Memory B cell (primary cell): ENCODE measurements around the gene MAN1A1.
A peak's percentile ranks its signal among the peaks of the same experiment; 100 is the strongest.

Source experiments
- ATAC-seq: fragments of 150-1000 bp; cut with Tn5 transposase; 2 replicates; pipeline ENCODE4 v1.10.0; 2021; ENCODE audit warnings: low read depth, mild to moderate bottlenecking, moderate library complexity
- DNase-seq, 2 donors: peaks; one replicate each; pipeline ENCODE4 v3.0.0; 2022; ENCODE audit warnings: low spot score in 2 of 2
- H3K27ac Mint-ChIP-seq: one replicate; pipeline ENCODE4 v1.8.0; 2022; ENCODE audit warnings: mild to moderate bottlenecking, moderate library complexity, mixed read lengths
- H3K27me3 Mint-ChIP-seq: one replicate; pipeline ENCODE4 v1.8.0; 2022; ENCODE audit warnings: mixed read lengths
- H3K36me3 Mint-ChIP-seq: one replicate; pipeline ENCODE4 v1.8.0; 2022; ENCODE audit warnings: mild to moderate bottlenecking, mixed read lengths
- H3K4me1 Mint-ChIP-seq: one replicate; pipeline ENCODE4 v1.8.0; 2022; ENCODE audit warnings: mixed read lengths
- H3K4me3 Mint-ChIP-seq: one replicate; pipeline ENCODE4 v1.8.0; 2022; ENCODE audit warnings: mild to moderate bottlenecking, moderate library complexity, mixed read lengths
- H3K9me3 Mint-ChIP-seq: one replicate; pipeline ENCODE4 v1.8.0; 2022; ENCODE audit warnings: mixed read lengths

Gene MAN1A1

DNA sequence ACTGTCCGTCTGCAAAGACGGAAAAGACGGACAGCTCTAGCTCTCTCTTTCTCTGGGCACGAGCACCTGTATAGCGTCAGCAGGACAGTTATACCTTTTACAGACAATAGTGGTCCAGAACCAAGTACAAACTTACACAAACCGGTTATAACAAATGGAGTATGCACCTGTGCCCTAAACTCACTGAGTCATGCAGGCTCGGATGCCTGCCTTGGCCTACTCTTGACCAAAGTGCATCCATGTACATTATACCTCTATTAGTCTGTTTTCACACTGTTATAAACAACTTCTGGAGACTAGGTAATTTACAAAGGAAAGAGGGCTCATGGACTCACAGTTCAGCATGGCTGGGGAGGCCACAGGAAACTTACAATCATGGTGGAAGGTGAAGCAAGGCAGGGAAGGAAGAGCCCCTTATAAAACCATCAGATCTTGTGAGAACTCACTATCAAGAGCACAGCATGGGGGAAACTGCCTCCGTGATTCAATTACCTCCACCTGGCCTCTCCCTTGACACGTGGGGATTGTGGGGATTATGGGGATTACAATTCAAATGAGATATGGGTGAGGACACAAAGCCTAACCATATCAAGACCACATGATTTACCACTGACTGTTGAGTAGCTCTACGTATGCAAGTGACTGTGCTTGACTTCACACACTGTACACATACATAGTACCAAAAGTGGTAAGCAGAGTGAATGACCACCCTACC, 23.1 kb downstream of the MAN1A1 start:
- DNase-seq (no peak), ATAC-seq (no peak)
- H3K9me3 Mint-ChIP-seq = no peaks in the 10 kb centered on the region
- H3K27ac Mint-ChIP-seq = no peak overlapping the region
- H3K36me3 Mint-ChIP-seq = peaks cover 8% of the 10 kb centered on the region
- peaks cover 11% of the 10 kb centered on the region for H3K4me1 Mint-ChIP-seq
- H3K27me3 Mint-ChIP-seq = no peaks in the 10 kb centered on the region
- H3K4me3 Mint-ChIP-seq = no peak overlapping the region

DNA sequence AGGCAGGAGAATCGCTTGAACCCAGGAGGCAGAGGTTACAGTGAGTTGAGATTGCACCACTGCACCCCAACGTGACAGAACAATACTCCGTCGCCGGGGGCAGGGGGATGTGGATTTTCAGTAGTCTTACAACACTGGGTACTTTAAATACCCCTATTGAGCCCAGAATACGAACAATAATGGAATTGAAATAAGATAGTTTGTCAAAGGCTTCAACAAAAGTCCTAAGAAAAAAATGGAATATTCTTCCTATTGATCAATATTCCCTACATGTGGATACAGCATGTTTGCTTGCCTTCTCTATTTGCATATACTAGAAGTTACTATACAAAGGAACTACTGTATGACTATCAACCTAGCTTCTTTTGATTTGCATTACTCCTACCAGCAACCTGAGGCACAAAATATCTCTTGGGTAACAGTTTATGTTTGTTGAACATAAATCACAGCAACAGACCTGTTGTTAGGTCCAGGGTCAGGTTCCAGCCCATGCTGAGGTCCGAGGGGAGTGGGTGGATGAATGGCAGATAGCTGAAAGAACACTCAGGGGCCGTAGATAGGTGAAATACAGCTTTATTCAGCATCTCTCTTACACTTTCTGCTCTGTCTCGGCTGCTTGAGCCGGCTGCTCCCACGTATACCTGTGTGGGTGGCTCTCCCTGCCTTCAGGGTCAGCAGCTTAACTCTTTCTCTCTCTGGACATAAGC, 23.8 kb downstream of the MAN1A1 start:
- no peak for DNase-seq
- H3K27me3 Mint-ChIP-seq = no peaks in the 10 kb centered on the region
- H3K27ac Mint-ChIP-seq = no peak overlapping the region
- H3K9me3 Mint-ChIP-seq = no peaks in the 10 kb centered on the region
- H3K4me3 Mint-ChIP-seq = no peak overlapping the region
- peaks cover 10% of the 10 kb centered on the region for H3K4me1 Mint-ChIP-seq
- peaks cover 8% of the 10 kb centered on the region for H3K36me3 Mint-ChIP-seq
- ATAC-seq = no peak

DNA sequence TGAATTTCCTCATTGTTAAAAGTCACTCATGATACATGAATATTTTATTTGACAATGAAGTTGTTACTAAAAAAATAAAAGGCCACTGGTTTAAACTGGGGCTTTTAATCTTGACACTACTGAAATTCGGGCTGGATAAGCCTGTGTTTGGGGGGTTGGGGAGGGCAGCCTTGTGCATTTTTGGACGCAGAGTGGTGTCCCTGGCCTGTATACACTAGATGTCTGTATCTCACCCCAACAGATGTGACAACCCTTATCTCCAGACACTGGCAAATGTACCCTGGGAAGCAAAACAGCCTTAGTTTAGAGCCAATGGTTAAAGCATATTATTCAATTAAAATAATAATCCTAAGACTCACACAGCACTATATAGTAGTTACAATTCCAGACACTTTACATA, 24.8 kb downstream of the MAN1A1 start:
- H3K9me3 Mint-ChIP-seq = no peaks in the 10 kb centered on the region
- DNase-seq (no peak), ATAC-seq (no peak)
- no peak overlapping the region for H3K4me3 Mint-ChIP-seq
- no peaks in the 10 kb centered on the region for H3K27me3 Mint-ChIP-seq
- H3K4me1 Mint-ChIP-seq = peaks cover 2% of the 10 kb centered on the region
- peak overlapping the region; percentile 57 for H3K27ac Mint-ChIP-seq
- H3K36me3 Mint-ChIP-seq = peaks cover 6% of the 10 kb centered on the region

DNA sequence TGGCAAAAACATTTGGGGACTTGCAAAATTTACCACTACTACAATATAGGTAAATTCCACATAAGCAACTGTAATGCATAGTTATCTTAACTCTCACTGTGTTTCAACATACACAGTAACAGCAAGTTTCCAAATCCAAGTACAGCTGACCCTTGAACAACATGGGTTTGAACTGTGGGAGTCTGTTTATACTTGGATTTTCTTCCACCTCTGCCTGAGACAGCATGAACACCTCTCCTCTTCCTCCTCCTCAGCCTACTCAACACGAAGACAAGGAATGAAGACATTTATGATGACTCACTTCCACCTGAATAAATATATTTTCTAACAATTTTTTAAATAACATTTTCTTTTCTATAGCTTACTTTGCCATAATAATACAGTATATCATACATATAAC, 25.6 kb downstream of the MAN1A1 start:
- peaks cover 6% of the 10 kb centered on the region for H3K36me3 Mint-ChIP-seq
- no peak overlapping the region for H3K4me3 Mint-ChIP-seq
- peaks cover 2% of the 10 kb centered on the region for H3K4me1 Mint-ChIP-seq
- ATAC-seq = no peak
- H3K9me3 Mint-ChIP-seq = no peaks in the 10 kb centered on the region
- H3K27ac Mint-ChIP-seq = no peak overlapping the region
- DNase-seq = no peak
- H3K27me3 Mint-ChIP-seq = no peaks in the 10 kb centered on the region

DNA sequence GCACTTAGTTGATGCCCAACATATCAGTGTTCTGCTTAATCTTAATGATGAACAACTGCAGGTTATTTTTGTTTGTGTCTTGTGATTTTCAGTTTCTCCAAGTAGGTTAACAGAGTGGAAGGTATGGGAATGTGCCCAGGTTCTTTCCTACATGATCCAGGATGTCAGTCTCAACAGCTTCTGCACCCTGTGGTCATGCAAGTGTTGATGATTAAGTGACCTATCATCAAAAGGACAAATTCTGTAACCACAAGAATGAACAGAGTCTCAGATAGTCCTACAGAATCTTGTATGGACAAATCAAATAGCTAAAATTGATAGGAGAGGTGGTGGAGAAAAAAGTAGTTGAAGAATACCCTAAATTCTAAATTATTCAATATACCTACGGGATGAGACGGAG, 26.1 kb downstream of the MAN1A1 start:
- Mint-ChIP-seq H3K4me3 (no peak overlapping the region), H3K27me3 (no peaks in the 10 kb centered on the region), H3K27ac (no peak overlapping the region), H3K4me1 (peaks cover 2% of the 10 kb centered on the region), H3K9me3 (no peaks in the 10 kb centered on the region), H3K36me3 (peaks cover 6% of the 10 kb centered on the region)
- ATAC-seq = no peak
- DNase-seq = no peak

DNA sequence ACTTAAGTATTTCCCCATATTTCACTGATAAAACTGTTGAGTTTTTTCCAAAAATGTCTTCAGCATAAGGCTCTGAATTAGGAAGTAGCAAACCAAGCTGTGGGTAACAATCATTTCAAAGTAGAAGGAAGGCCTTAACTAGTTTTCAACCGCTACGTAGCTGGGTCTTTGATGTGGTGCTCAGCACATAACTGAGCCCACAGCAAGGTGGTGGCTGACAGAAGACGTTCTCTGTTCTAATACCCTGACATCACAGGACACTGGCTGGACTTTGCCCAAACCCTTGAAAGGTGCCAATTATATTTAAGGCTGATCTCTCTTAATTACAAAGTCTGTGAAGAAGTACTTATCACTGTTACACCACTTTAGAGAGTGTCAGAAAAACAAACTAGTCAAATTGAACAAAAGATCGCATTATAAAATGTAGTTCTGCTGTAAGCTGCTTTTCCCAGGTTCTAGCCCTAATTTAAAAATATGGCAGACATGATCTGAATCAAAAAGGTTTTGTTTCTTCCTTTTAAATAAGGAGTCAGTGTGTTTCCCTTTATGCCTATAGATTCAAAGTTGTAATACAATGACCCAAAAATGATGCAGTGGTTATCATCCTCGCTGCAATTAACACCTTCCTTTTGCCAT, 26.7 kb downstream of the MAN1A1 start:
- DNase-seq (no peak), ATAC-seq (no peak)
- H3K36me3 Mint-ChIP-seq = peaks cover 4% of the 10 kb centered on the region
- peaks cover 2% of the 10 kb centered on the region for H3K4me1 Mint-ChIP-seq
- H3K27me3 Mint-ChIP-seq = no peaks in the 10 kb centered on the region
- H3K4me3 Mint-ChIP-seq = no peak overlapping the region
- H3K9me3 Mint-ChIP-seq = no peaks in the 10 kb centered on the region
- H3K27ac Mint-ChIP-seq = no peak overlapping the region

DNA sequence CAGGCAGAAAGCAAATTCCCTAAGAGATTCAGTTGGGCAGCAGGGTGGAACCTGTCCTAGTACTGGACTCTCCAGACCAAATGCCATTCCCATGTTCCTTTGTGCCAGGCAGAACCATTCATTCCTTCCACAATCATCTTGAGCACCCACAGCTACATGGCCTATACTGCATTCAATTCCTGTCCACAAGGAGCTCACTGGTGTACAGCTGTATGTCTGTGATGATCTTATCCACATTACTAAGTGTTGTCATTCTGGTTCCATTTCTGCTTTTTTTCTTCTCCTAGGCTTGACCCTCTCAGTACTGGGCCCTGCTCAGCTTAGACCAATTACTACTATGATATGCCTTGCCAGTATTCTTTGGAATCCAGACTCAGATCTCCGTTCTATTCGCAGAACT, 27.5 kb downstream of the MAN1A1 start:
- peaks cover 4% of the 10 kb centered on the region for H3K36me3 Mint-ChIP-seq
- H3K9me3 Mint-ChIP-seq = no peaks in the 10 kb centered on the region
- H3K4me3 Mint-ChIP-seq = no peak overlapping the region
- no peak for DNase-seq
- ATAC-seq = no peak
- no peak overlapping the region for H3K27ac Mint-ChIP-seq
- no peaks in the 10 kb centered on the region for H3K27me3 Mint-ChIP-seq
- H3K4me1 Mint-ChIP-seq = peaks cover 2% of the 10 kb centered on the region

DNA sequence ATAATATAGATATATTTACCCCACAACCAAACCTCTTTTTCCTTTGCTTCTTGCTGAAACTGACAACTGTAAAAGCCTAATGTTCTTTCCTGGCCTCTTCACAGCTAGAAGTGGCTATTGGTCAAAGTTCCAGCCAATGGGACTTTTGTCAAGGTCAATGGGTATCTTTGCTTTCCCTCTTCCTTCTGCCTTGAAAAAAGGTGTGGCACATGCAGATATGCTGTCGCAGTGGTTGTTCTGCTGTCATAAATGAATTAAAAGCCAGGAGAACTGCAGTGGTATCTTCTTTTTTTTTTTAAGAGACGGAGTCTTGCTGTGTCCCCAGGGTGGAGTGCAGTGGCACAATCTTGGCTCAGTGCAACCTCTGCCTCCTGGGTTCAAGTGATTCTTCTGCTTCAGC, 29.9 kb downstream of the MAN1A1 start:
- Mint-ChIP-seq H3K36me3 (no peaks in the 10 kb centered on the region), H3K9me3 (no peaks in the 10 kb centered on the region), H3K27me3 (no peaks in the 10 kb centered on the region)

DNA sequence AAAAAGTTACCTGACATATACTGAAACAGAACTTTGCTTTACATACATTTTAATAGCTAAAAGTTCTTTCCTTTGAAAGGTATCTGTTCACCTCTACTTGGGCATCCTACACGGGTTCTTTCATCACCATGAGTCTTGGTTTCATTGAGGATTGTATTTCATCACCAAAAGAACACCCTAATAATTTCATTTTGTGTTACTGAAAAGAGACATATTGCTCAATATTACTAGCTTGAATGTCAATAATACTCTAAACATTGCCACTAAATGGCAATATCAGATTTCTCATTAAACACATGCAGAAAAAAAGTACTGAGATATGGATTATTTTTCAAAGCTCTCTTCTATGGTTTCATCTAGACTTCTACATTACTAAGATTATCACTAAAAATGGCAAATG, 30.8 kb downstream of the MAN1A1 start:
- no peak overlapping the region for H3K4me3 Mint-ChIP-seq
- no peak overlapping the region for H3K27ac Mint-ChIP-seq
- no peak for ATAC-seq
- H3K27me3 Mint-ChIP-seq = no peaks in the 10 kb centered on the region
- DNase-seq = no peak
- H3K4me1 Mint-ChIP-seq = peaks cover 13% of the 10 kb centered on the region
- H3K9me3 Mint-ChIP-seq = no peaks in the 10 kb centered on the region
- H3K36me3 Mint-ChIP-seq = no peaks in the 10 kb centered on the region

More for the DNA sequence above, 29.9 kb downstream of the MAN1A1 start:
- ATAC-seq (no peak), DNase-seq (no peak)
- Mint-ChIP-seq H3K4me3 (no peak overlapping the region), H3K4me1 (peaks cover 4% of the 10 kb centered on the region), H3K27ac (no peak overlapping the region)

DNA sequence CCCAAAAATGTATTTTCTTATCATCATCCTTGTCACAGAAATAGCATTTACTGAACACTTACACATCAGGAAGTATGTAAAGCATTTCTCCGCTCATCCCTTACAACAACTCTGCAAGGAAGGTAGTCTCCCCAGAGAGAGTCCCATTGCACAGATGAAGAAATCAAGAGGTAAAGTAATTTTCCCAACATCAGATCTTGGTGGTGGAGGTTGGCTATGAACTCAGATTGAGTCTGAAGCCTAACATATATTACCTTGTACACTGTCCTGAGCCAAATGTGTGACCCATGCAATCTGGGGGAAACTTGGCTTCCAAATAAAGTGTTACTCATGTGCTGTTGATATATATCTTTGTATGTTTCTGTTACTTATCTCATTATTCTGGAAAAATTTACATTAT, 31.4 kb downstream of the MAN1A1 start:
- H3K27ac Mint-ChIP-seq = no peak overlapping the region
- ATAC-seq (no peak), DNase-seq (no peak)
- H3K4me3 Mint-ChIP-seq = no peak overlapping the region
- H3K27me3 Mint-ChIP-seq = no peaks in the 10 kb centered on the region
- H3K36me3 Mint-ChIP-seq = no peaks in the 10 kb centered on the region
- peaks cover 18% of the 10 kb centered on the region for H3K4me1 Mint-ChIP-seq
- H3K9me3 Mint-ChIP-seq = no peaks in the 10 kb centered on the region

DNA sequence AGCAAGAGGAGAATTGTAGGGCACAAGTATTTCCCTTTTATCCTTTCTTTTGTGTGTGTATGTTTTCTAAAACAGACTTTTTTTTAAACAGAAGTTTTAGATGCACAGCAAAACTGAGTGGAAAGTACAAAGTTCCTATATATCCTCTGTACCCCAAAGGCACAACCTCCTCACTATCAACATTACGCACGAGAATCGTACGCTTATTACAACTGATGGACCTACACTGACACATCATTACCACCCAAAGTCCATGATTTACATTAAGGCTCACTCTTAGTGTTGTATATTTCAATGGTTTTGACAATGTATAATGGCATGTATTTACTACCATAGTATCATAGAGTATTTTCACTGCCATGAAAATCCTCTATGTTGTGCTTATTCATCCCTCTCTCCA, 32.6 kb downstream of the MAN1A1 start:
- Mint-ChIP-seq H3K36me3 (no peaks in the 10 kb centered on the region), H3K4me3 (no peak overlapping the region), H3K4me1 (peaks cover 23% of the 10 kb centered on the region), H3K27me3 (no peaks in the 10 kb centered on the region), H3K27ac (peak overlapping the region; percentile 45), H3K9me3 (no peaks in the 10 kb centered on the region)
- ATAC-seq (no peak), DNase-seq (no peak)

DNA sequence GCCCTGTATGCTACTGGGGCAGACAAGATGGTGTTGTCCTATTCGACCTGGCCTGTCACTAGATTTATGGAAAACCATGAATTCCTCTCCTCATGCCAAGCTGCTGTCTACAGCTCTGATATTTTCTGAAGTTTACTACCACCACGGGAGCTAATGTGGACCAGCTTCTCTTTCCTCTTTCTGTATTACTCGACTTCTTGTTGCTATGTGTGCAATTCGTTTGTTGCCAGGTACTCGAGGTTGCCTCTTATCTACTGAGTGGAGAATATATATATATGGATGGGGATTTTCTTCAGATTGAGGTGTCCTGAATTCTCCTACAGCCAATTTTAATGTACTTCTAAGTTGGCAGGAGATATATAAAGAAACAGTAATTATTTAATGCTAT, 34.7 kb downstream of the MAN1A1 start:
- H3K36me3 Mint-ChIP-seq = peaks cover 2% of the 10 kb centered on the region
- peak overlapping the region; percentile 97 for H3K27ac Mint-ChIP-seq
- H3K4me1 Mint-ChIP-seq = peaks cover 26% of the 10 kb centered on the region
- H3K9me3 Mint-ChIP-seq = no peaks in the 10 kb centered on the region
- DNase-seq (peak in 1 of 2 donors; percentile 26), ATAC-seq (peak; percentile 70)
- peak overlapping the region; percentile 79 for H3K4me3 Mint-ChIP-seq
- H3K27me3 Mint-ChIP-seq = no peaks in the 10 kb centered on the region

DNA sequence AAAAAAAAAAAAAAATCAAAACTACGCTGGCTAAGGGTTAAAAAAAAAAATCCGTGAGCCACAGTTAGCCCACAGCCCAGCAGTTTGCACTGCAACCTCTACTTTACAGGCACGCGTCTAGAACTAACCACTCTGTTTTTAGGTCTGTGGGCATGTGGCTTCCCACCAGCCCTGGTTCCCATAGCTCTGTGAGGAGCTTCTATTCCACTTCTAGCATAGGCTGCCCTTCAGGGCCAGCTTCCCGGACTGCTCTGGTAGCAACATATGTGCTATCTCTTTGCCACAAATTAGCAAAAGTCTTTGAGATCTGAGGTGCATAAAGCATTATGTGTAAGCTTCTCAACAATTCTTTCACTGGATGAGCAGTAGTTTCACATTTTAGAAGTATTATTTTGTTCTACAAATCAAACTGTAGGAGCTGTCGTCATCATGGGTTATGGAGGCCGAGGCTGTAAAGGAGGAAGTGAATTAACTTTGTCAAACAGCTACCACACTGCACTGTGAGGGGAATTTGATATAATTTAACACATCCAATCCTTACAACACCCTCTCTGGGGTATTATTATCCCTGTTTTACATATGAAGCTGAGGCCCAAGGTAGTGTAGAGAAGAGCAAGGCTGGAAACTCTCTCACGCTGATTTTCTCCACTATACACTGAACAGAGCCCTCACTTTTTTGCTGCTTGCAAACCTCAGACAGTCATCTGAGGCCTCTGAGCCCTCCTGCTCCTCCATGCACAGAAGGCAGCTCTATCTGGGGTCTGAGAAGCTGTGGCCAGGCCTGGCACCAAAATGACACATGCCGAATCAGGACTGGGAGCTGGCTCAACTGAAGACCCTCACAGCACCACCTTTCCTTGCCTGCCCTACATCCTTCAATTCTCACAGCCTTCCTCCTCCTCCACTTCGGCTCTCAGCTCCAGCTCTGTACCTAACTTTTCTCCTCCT, 35.4 kb downstream of the MAN1A1 start:
- peak; percentile 21 to 23 for DNase-seq
- peak; percentile 81 for ATAC-seq
- H3K4me1 Mint-ChIP-seq = peaks cover 26% of the 10 kb centered on the region
- peak overlapping the region; percentile 79 for H3K4me3 Mint-ChIP-seq
- H3K27me3 Mint-ChIP-seq = no peaks in the 10 kb centered on the region
- H3K27ac Mint-ChIP-seq = peak overlapping the region; percentile 97
- no peaks in the 10 kb centered on the region for H3K9me3 Mint-ChIP-seq
- peaks cover 2% of the 10 kb centered on the region for H3K36me3 Mint-ChIP-seq
